HEK293T (cell line): ENCODE results near the gene CPB1.

ENCODE experiments used
- CTCF ChIA-PET: fragments of 350-600 bp; formaldehyde crosslinking; extraction: SDS; loops from one replicate; lab custom pipeline; 2021; ENCODE audit warnings: antibody characterized with exemption, inconsistent platforms; lab: Yijun Ruan, JAX
- POLR2A ChIA-PET: fragments of 350-600 bp; formaldehyde crosslinking; extraction: SDS; loops from one replicate; lab custom pipeline; 2020; ENCODE audit warnings: antibody characterized with exemption, inconsistent platforms; lab: Yijun Ruan, JAX
- DNase-seq: peaks from one replicate; pipeline ENCODE4 v3.0.0; 2012; ENCODE audit warnings: mixed read lengths; ENCODE audit errors: extremely low spot score
- ARNT ChIP-seq: fragments of 450-650 bp; IDR thresholded peaks from 2 replicates; pipeline ENCODE4 v1.6.1; 2017; ENCODE audit warnings: mild to moderate bottlenecking
- BHLHE40 ChIP-seq: fragments of 450-650 bp; IDR thresholded peaks from 2 replicates; pipeline ENCODE4 v1.6.1; 2016; ENCODE audit warnings: mild to moderate bottlenecking, moderate library complexity, borderline replicate concordance
- CTBP1 ChIP-seq: fragments of 450-650 bp; IDR thresholded peaks from 2 replicates; pipeline ENCODE4 v1.6.1; 2016; ENCODE audit warnings: borderline replicate concordance
- ELF4 ChIP-seq: fragments of 450-650 bp; IDR thresholded peaks from 2 replicates; pipeline ENCODE4 v1.6.1; 2017; ENCODE audit warnings: antibody characterized with exemption
- FOXA1 ChIP-seq: fragments of 450-650 bp; IDR thresholded peaks from 2 replicates; pipeline ENCODE4 v1.6.1; 2016; ENCODE audit warnings: mild to moderate bottlenecking
- FOXK2 ChIP-seq: fragments of 450-650 bp; IDR thresholded peaks from 2 replicates; pipeline ENCODE4 v1.6.1; 2016; ENCODE audit warnings: mild to moderate bottlenecking
- FOXM1 ChIP-seq: fragments of 450-650 bp; IDR thresholded peaks from 2 replicates; pipeline ENCODE4 v1.6.1; 2017; ENCODE audit warnings: mild to moderate bottlenecking, borderline replicate concordance
- HDGF ChIP-seq: fragments of 450-650 bp; IDR thresholded peaks from 2 replicates; pipeline ENCODE4 v1.6.1; 2017; ENCODE audit warnings: antibody characterized with exemption, borderline replicate concordance
- L3MBTL2 ChIP-seq: fragments of 450-650 bp; conservative IDR thresholded peaks from 2 replicates; pipeline ENCODE4 v1.6.1; 2016; ENCODE audit warnings: mild to moderate bottlenecking
- LEF1 ChIP-seq: fragments of 450-650 bp; IDR thresholded peaks from 2 replicates; pipeline ENCODE4 v1.6.1; 2017; ENCODE audit warnings: mild to moderate bottlenecking, borderline replicate concordance
- NFRKB ChIP-seq: fragments of 450-650 bp; IDR thresholded peaks from 2 replicates; pipeline ENCODE4 v1.6.1; 2016; ENCODE audit warnings: mild to moderate bottlenecking, moderate library complexity
- SP1 ChIP-seq: fragments of 450-650 bp; IDR thresholded peaks from 2 replicates; pipeline ENCODE4 v1.6.1; 2017
- SUZ12 ChIP-seq: fragments of 450-650 bp; IDR thresholded peaks from 2 replicates; pipeline ENCODE4 v1.6.1; 2016; ENCODE audit warnings: mild to moderate bottlenecking
- TARDBP ChIP-seq: fragments of 450-650 bp; IDR thresholded peaks from 2 replicates; pipeline ENCODE4 v1.6.1; 2016
- ZNF384 ChIP-seq: fragments of 450-650 bp; IDR thresholded peaks from 2 replicates; pipeline ENCODE4 v1.6.1; 2016
- TF ChIP-seq, protein P1 (sequence below): fragments of 450-650 bp; IDR thresholded peaks from 2 replicates; pipeline ENCODE4 v1.6.1; 2016

Gene CPB1

GRCh38 chr3:148845756-148846395, 18.3 kb downstream of the CPB1 start:
- POLR2A ChIA-PET = no interaction called here
- CTCF ChIA-PET = no interaction called here
- DNase-seq = no peak
- TF ChIP-seq ARNT = no peak
- TF ChIP-seq ELF4 = no peak
- TF ChIP-seq SP1 = no peak
- TF ChIP-seq NFRKB = no peak
- TF ChIP-seq TARDBP = no peak
- no peak for TF ChIP-seq L3MBTL2
- TF ChIP-seq, protein P1, sequence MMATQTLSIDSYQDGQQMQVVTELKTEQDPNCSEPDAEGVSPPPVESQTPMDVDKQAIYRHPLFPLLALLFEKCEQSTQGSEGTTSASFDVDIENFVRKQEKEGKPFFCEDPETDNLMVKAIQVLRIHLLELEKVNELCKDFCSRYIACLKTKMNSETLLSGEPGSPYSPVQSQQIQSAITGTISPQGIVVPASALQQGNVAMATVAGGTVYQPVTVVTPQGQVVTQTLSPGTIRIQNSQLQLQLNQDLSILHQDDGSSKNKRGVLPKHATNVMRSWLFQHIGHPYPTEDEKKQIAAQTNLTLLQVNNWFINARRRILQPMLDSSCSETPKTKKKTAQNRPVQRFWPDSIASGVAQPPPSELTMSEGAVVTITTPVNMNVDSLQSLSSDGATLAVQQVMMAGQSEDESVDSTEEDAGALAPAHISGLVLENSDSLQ = no peak
- no peak for TF ChIP-seq FOXK2

GRCh38 chr3:148847351-148847750, 19.7 kb downstream of the CPB1 start:
- TF ChIP-seq FOXA1 (no peak), SUZ12 (no peak), FOXM1 (no peak), SP1 (no peak), ZNF384 (no peak), ELF4 (no peak), TARDBP (no peak), LEF1 (no peak), L3MBTL2 (no peak), FOXK2 (no peak), CTBP1 (no peak), NFRKB (no peak), BHLHE40 (no peak), HDGF (no peak), ARNT (no peak)
- TF ChIP-seq, protein P1 = no peak
- DNase-seq = no peak
- ChIA-PET CTCF (no interaction called here), POLR2A (no interaction called here)

GRCh38 chr3:148848410-148848809, 20.8 kb downstream of the CPB1 start:
- no peak for TF ChIP-seq L3MBTL2
- TF ChIP-seq TARDBP = no peak
- ChIA-PET CTCF (no interaction called here), POLR2A (no interaction called here)

DNA sequence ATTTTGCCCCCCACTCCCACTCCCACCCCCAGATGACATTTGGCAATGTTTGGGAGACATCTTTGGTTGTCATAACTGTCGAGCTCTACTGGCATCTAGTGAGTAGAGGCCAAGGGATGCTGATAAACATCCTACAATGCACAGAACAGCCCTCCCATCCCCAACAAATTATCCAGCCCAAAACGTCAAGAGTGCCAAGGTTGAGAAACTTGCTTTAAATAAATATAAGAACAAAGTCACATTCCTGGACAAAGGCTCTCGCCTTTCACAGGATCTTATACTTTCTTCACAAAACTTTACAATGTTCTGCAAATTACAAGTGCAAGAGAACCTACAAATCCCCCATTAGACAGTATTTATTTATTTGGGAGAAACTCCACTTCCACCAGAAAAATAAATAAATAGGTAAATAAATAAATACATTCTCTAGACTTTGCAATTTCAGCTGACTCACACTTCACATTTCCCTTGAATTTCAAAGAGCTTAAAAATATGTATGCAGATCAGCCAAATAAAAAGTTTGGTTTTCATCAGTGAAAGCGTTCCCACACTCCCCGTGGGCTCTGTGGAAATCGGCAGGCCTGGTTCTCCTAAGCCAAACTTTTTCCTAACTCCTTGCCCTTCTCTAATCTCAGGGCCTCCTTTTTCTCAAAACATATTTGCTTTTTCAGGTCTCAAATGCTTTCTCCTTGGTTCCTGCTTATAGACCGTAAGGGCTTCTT, 24.8 kb downstream of the CPB1 start:
- ChIA-PET POLR2A (no interaction called here), CTCF (no interaction called here)
- no peak for DNase-seq
- TF ChIP-seq BHLHE40 = no peak
- no peak for TF ChIP-seq FOXK2
- TF ChIP-seq FOXM1 = no peak
- TF ChIP-seq L3MBTL2 = no peak
- TF ChIP-seq FOXA1 = no peak

More at GRCh38 chr3:148848410-148848809, 20.8 kb downstream of the CPB1 start:
- no peak for DNase-seq

- TF ChIP-seq FOXM1 = no peak
- TF ChIP-seq FOXK2 = no peak
- no peak for TF ChIP-seq SUZ12
- no peak for TF ChIP-seq ZNF384
- no peak for TF ChIP-seq LEF1
- TF ChIP-seq CTBP1 = no peak
- no peak for TF ChIP-seq TARDBP
- TF ChIP-seq, protein P1 = no peak
- TF ChIP-seq BHLHE40 = no peak
- TF ChIP-seq ELF4 = no peak
- TF ChIP-seq ARNT = no peak
- no peak for TF ChIP-seq SP1
- no peak for TF ChIP-seq NFRKB
- no peak for DNase-seq
- POLR2A ChIA-PET = no interaction called here
- CTCF ChIA-PET = no interaction called here
Observed at GRCh38 chr3:148853076-148853475, 25.5 kb downstream of the CPB1 start.

DNA sequence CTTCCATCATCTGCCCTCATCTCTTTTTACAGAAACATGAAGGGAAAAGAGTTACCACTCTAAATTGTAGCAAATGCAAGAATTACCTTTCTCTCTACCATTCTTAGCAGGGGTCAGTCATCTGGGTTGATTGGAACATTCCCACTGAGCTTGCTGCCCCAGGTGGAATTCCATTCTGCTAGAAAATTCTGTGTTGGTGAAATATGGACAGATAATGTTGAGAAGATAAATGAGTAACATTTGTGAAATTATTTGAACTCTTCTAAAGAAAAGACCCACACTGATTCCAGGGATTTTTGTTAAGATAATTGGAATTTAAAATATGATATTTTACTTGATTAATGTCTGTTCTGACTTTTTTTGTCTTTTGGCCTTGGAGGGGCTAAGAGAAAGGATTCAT, 26.4 kb downstream of the CPB1 start:
- CTCF ChIA-PET = no interaction called here
- TF ChIP-seq SP1 (no peak), ARNT (no peak)
- POLR2A ChIA-PET = no interaction called here
- DNase-seq = no peak

GRCh38 chr3:148856384-148856783, 28.8 kb downstream of the CPB1 start:
- ChIA-PET CTCF (interaction anchor here (0.6 kb wide), 1 partner anchor 17 kb away, joined by 4 read pairs; no protein-coding TSS in a partner anchor), POLR2A (no interaction called here)
- DNase-seq = no peak
- TF ChIP-seq ZNF384 (no peak), TARDBP (no peak), L3MBTL2 (no peak), SUZ12 (no peak), SP1 (no peak), CTBP1 (no peak), FOXM1 (no peak), HDGF (no peak), LEF1 (no peak), ARNT (no peak), FOXA1 (no peak), FOXK2 (no peak)
- TF ChIP-seq, protein P1 = no peak
